GM23338 (cell line): ENCODE data around the gene TSPEAR. TPM values are rescaled to one million over a fixed set of nuclear protein-coding genes. Genes with fewer than 3 reads are reported as not detected.

Experiments used
- ATAC-seq: fragments of 200-7000 bp; cut with Tn5 transposase; 3 replicates; pipeline ENCODE4 v1.9.1; 2020
- DNase-seq: peaks from one replicate; pipeline ENCODE4 v3.0.0-alpha.2; 2015; ENCODE audit warnings: low spot score
- H2AFZ ChIP-seq: fragments of 200-600 bp; sonication (generic); 2 replicates; pipeline ENCODE4 v1.8.0; 2016; ENCODE audit warnings: antibody characterized with exemption, mild to moderate bottlenecking, moderate library complexity
- H3F3A ChIP-seq: fragments of 200-600 bp; sonication (generic); replicated peaks from 2 replicates; pipeline ENCODE4 v1.8.0; 2017; ENCODE audit warnings: antibody characterized with exemption, mixed run types, low read depth
- H3K27ac ChIP-seq: fragments of 200-600 bp; sonication (generic); 2 replicates; pipeline ENCODE4 v1.6.1; 2016; ENCODE audit warnings: low read depth
- H3K27me3 ChIP-seq: fragments of 200-600 bp; sonication (generic); 2 replicates; pipeline ENCODE4 v1.8.0; 2016; ENCODE audit warnings: mild to moderate bottlenecking, mixed run types, moderate library complexity; ENCODE audit not compliant: insufficient read depth
- H3K36me3 ChIP-seq: fragments of 200-600 bp; sonication (generic); 2 replicates; pipeline ENCODE4 v1.8.0; 2016; ENCODE audit warnings: mild to moderate bottlenecking; ENCODE audit not compliant: insufficient read depth
- H3K4me1 ChIP-seq: fragments of 200-600 bp; sonication (generic); 2 replicates; pipeline ENCODE4 v1.8.0; 2016; ENCODE audit warnings: mild to moderate bottlenecking, moderate library complexity; ENCODE audit not compliant: insufficient read depth
- H3K4me2 ChIP-seq: fragments of 200-600 bp; sonication (generic); 2 replicates; pipeline ENCODE4 v1.7.1; 2017; ENCODE audit warnings: mixed run types
- H3K4me3 ChIP-seq: fragments of 200-600 bp; sonication (generic); 2 replicates; pipeline ENCODE4 v1.6.1; 2016; ENCODE audit warnings: mixed run types
- H3K79me2 ChIP-seq: fragments of 200-600 bp; sonication (generic); replicated peaks from 2 replicates; pipeline ENCODE4 v1.8.0; 2017; ENCODE audit warnings: mild to moderate bottlenecking; ENCODE audit not compliant: insufficient read depth
- H3K9me2 ChIP-seq: fragments of 200-600 bp; sonication (generic); 2 replicates; pipeline ENCODE4 v1.8.0; 2017; ENCODE audit not compliant: insufficient read depth
- H4K20me1 ChIP-seq: fragments of 200-600 bp; sonication (generic); replicated peaks from 2 replicates; pipeline ENCODE4 v1.8.0; 2017; ENCODE audit warnings: mild to moderate bottlenecking; ENCODE audit not compliant: insufficient read depth
- H3K27ac Mint-ChIP-seq: 2 replicates; pipeline ENCODE4 v1.8.0; 2020; ENCODE audit warnings: inconsistent platforms, mild to moderate bottlenecking, moderate library complexity, mixed read lengths
- H3K27me3 Mint-ChIP-seq: 3 replicates; pipeline ENCODE4 v1.8.0; 2022; ENCODE audit warnings: low read depth, mild to moderate bottlenecking, moderate library complexity, mixed read lengths, inconsistent platforms; ENCODE audit not compliant: insufficient read depth, poor library complexity
- H3K36me3 Mint-ChIP-seq: 3 replicates; pipeline ENCODE4 v1.8.0; 2021; ENCODE audit warnings: low read depth, mild to moderate bottlenecking, inconsistent platforms, moderate library complexity, mixed read lengths
- H3K4me1 Mint-ChIP-seq: 3 replicates; pipeline ENCODE4 v1.8.0; 2020; ENCODE audit warnings: mild to moderate bottlenecking, inconsistent platforms, mixed read lengths
- H3K4me3 Mint-ChIP-seq: 3 replicates; pipeline ENCODE4 v1.8.0; 2021; ENCODE audit warnings: moderate library complexity, mild to moderate bottlenecking, inconsistent platforms, mixed read lengths
- H3K9me3 Mint-ChIP-seq: 3 replicates; pipeline ENCODE4 v1.8.0; 2020; ENCODE audit warnings: moderate library complexity, mild to moderate bottlenecking, inconsistent platforms, mixed read lengths
- CTCF ChIP-seq, 2 experiments: fragments of 200-600 bp in 1 of 2; sonication (generic) in 1 of 2; conservative IDR thresholded peaks; 2 replicates each; pipeline versions ENCODE4 v1.5.1 to v1.6.1; 2016 to 2017; ENCODE audit warnings: antibody characterized with exemption in 2 of 2, low read depth in 2 of 2, mild to moderate bottlenecking in 2 of 2, moderate library complexity in 1 of 2
- EZH2 ChIP-seq: fragments of 200-600 bp; sonication (generic); IDR thresholded peaks from one replicate; pipeline ENCODE4 v1.8.0; 2017; ENCODE audit warnings: antibody characterized with exemption, mild to moderate bottlenecking, low read depth; ENCODE audit not compliant: unreplicated experiment
- EZH2phosphoT487 ChIP-seq: fragments of 200-600 bp; sonication (generic); IDR thresholded peaks from one replicate; pipeline ENCODE4 v1.8.1; 2018; ENCODE audit warnings: antibody characterized with exemption; ENCODE audit not compliant: unreplicated experiment
- JUNB ChIP-seq: IDR thresholded peaks from one replicate; pipeline ENCODE4 v1.6.1; 2016; ENCODE audit warnings: antibody characterized with exemption; ENCODE audit not compliant: unreplicated experiment
- NANOG ChIP-seq: IDR thresholded peaks from 2 replicates; pipeline ENCODE4 v1.6.1; 2016; ENCODE audit warnings: antibody characterized with exemption, borderline replicate concordance
- REST ChIP-seq: IDR thresholded peaks from one replicate; pipeline ENCODE4 v1.6.1; 2018; ENCODE audit warnings: antibody characterized with exemption; ENCODE audit not compliant: unreplicated experiment
- STAT1 ChIP-seq: IDR thresholded peaks from one replicate; pipeline ENCODE4 v1.6.1; 2016; ENCODE audit warnings: antibody characterized with exemption; ENCODE audit not compliant: unreplicated experiment
- ZNF114 ChIP-seq: fragments of 250-450 bp; sonication (Bioruptor Pico); IDR thresholded peaks from 2 replicates; pipeline ENCODE4 v1.5.0; 2020; ENCODE audit warnings: mild to moderate bottlenecking, moderate library complexity
- polyA plus RNA-seq: library from polyadenylated mRNA; unstranded; fragments of >200 nt; fragmentation: Nextera tagmentation; extraction: Ambion mirVana; gene quantifications from 2 replicates; pipeline ENCODE4 v1.2.1, GENCODE V29; 2016
- total RNA-seq: library from RNA; depleted of rRNA; stranded (reverse); fragments of >200 nt; shearing (Covaris generic); gene quantifications from 2 replicates; pipeline ENCODE4 v1.2.3, GENCODE V29; 2014
- TF ChIP-seq, protein P1 (sequence below): fragments of 250-450 bp; sonication (Bioruptor Pico); IDR thresholded peaks from 2 replicates; pipeline ENCODE4 v1.5.0; 2020; ENCODE audit warnings: mild to moderate bottlenecking, moderate library complexity

The TSPEAR gene
- total and polyA plus RNA-seq, 2 experiments from 2014 or later: 0.35 to 0.92 TPM

DNA sequence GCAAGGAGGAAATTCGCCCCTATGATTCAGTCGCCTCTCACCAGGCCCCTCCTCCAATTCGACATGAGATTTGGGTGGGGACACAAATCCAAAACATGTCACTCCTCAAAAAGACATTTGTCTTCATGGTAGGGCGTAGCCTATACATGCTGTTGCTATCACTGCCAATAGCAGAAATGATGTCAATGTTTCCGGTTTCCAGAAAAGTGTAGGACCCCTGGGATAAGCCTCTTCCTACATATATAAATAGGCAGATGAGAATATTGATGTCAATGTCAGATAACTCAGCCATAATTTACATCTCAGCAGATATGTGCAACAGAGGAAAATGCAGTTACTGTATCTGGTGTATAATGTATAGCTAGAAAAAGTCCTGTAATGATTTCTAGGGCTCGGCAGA lies 239.4 kb downstream of the TSPEAR start:
- no peak overlapping the region for H3K27ac Mint-ChIP-seq
- Histone ChIP-seq H3K9me2 (0 out of 2 replicates have a peak, but pooled peaks cover 5% of the 10 kb centered on the region), H3K36me3 (no peaks in the 10 kb centered on the region), H3K79me2 (no peaks in the 10 kb centered on the region), H3K27ac (no peak overlapping the region), H3K4me1 (no peaks in the 10 kb centered on the region; the same call in 1 of the 2 replicates), H3K27me3 (no peaks in the 10 kb centered on the region), H4K20me1 (no peaks in the 10 kb centered on the region), H3K4me2 (no peak overlapping the region), H3K4me3 (no peak overlapping the region), H3F3A (no peaks in the 10 kb centered on the region), H2AFZ (no peak overlapping the region)
- no peaks in the 10 kb centered on the region; the same call in 2 of the 3 replicates for H3K36me3 Mint-ChIP-seq
- H3K4me1 Mint-ChIP-seq: peaks cover 9% of the 10 kb centered on the region; the same call in 1 of the 3 replicates
- no peaks in the 10 kb centered on the region for H3K27me3 Mint-ChIP-seq
- TF ChIP-seq EZH2phosphoT487: no peak
- DNase-seq (no peak), ATAC-seq (no peak)
- H3K4me3 Mint-ChIP-seq: no peak overlapping the region
- no peaks in the 10 kb centered on the region for H3K9me3 Mint-ChIP-seq

- no peak overlapping the region for H3K27ac ChIP-seq
- no peaks in the 10 kb centered on the region for H3F3A ChIP-seq
- Mint-ChIP-seq H3K4me3 (no peak overlapping the region), H3K9me3 (no peaks in the 10 kb centered on the region), H3K27me3 (no peaks in the 10 kb centered on the region), H3K4me1 (peaks cover 9% of the 10 kb centered on the region; the same call in 1 of the 3 replicates), H3K36me3 (no peaks in the 10 kb centered on the region; the same call in 2 of the 3 replicates), H3K27ac (no peak overlapping the region)
- no peaks in the 10 kb centered on the region; the same call in 1 of the 2 replicates for H3K4me1 ChIP-seq
- ATAC-seq: no peak
- H3K79me2 ChIP-seq: no peaks in the 10 kb centered on the region
- H2AFZ ChIP-seq: no peak overlapping the region
- no peak overlapping the region for H3K4me2 ChIP-seq
- H3K27me3 ChIP-seq: no peaks in the 10 kb centered on the region
- no peaks in the 10 kb centered on the region for H4K20me1 ChIP-seq
- 0 out of 2 replicates have a peak, but pooled peaks cover 5% of the 10 kb centered on the region for H3K9me2 ChIP-seq
- H3K36me3 ChIP-seq: no peaks in the 10 kb centered on the region
- no peak overlapping the region for H3K4me3 ChIP-seq
- no peak for DNase-seq
- no peak for TF ChIP-seq REST
- no peak for TF ChIP-seq ZNF114 (CRISPR knock-in tag)
- no peak for TF ChIP-seq EZH2phosphoT487
- TF ChIP-seq NANOG: no peak
- TF ChIP-seq JUNB: no peak
- TF ChIP-seq, protein P1, sequence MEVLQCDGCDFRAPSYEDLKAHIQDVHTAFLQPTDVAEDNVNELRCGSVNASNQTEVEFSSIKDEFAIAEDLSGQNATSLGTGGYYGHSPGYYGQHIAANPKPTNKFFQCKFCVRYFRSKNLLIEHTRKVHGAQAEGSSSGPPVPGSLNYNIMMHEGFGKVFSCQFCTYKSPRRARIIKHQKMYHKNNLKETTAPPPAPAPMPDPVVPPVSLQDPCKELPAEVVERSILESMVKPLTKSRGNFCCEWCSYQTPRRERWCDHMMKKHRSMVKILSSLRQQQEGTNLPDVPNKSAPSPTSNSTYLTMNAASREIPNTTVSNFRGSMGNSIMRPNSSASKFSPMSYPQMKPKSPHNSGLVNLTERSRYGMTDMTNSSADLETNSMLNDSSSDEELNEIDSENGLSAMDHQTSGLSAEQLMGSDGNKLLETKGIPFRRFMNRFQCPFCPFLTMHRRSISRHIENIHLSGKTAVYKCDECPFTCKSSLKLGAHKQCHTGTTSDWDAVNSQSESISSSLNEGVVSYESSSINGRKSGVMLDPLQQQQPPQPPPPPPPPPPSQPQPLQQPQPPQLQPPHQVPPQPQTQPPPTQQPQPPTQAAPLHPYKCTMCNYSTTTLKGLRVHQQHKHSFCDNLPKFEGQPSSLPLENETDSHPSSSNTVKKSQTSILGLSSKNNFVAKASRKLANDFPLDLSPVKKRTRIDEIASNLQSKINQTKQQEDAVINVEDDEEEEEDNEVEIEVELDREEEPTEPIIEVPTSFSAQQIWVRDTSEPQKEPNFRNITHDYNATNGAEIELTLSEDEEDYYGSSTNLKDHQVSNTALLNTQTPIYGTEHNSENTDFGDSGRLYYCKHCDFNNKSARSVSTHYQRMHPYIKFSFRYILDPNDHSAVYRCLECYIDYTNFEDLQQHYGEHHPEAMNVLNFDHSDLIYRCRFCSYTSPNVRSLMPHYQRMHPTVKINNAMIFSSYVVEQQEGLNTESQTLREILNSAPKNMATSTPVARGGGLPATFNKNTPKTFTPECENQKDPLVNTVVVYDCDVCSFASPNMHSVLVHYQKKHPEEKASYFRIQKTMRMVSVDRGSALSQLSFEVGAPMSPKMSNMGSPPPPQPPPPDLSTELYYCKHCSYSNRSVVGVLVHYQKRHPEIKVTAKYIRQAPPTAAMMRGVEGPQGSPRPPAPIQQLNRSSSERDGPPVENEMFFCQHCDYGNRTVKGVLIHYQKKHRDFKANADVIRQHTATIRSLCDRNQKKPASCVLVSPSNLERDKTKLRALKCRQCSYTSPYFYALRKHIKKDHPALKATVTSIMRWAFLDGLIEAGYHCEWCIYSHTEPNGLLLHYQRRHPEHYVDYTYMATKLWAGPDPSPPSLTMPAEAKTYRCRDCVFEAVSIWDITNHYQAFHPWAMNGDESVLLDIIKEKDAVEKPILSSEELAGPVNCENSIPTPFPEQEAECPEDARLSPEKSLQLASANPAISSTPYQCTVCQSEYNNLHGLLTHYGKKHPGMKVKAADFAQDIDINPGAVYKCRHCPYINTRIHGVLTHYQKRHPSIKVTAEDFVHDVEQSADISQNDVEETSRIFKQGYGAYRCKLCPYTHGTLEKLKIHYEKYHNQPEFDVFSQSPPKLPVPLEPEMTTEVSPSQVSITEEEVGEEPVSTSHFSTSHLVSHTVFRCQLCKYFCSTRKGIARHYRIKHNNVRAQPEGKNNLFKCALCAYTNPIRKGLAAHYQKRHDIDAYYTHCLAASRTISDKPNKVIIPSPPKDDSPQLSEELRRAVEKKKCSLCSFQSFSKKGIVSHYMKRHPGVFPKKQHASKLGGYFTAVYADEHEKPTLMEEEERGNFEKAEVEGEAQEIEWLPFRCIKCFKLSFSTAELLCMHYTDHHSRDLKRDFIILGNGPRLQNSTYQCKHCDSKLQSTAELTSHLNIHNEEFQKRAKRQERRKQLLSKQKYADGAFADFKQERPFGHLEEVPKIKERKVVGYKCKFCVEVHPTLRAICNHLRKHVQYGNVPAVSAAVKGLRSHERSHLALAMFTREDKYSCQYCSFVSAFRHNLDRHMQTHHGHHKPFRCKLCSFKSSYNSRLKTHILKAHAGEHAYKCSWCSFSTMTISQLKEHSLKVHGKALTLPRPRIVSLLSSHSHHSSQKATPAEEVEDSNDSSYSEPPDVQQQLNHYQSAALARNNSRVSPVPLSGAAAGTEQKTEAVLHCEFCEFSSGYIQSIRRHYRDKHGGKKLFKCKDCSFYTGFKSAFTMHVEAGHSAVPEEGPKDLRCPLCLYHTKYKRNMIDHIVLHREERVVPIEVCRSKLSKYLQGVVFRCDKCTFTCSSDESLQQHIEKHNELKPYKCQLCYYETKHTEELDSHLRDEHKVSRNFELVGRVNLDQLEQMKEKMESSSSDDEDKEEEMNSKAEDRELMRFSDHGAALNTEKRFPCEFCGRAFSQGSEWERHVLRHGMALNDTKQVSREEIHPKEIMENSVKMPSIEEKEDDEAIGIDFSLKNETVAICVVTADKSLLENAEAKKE (CRISPR knock-in tag): no peak
- TF ChIP-seq EZH2: no peak
- no peak for TF ChIP-seq CTCF (conservative IDR thresholded peaks at IDR 0.05; ENCODE audit: low read depth in 2 of 2)
- TF ChIP-seq STAT1: no peak
Measured at GRCh38 chr21:44471341-44471740, 240.0 kb downstream of the TSPEAR start.
